Measurements from ENCODE around the gene AKAP13.

Gene AKAP13

DNA sequence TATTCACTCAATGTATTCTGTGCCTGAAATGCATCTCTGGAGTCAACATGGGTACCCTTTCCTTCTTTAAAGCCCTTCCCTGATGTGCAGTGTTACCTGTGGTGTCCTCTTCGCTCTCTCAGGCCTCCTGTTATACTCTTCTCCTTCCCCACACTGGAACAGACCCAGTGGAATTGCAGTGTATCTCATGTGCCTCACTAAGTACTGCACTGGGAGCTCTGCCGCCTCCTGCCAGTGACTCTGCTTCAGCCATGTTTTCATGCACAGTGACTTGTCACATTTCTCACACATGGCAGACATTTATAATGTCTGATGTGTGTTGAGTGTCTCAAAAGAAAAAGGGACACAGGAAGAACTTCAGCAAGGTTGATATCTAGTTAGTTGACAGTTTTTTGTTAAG, 223.3 kb downstream of the AKAP13 start:
- TF ChIP-seq, protein P1, sequence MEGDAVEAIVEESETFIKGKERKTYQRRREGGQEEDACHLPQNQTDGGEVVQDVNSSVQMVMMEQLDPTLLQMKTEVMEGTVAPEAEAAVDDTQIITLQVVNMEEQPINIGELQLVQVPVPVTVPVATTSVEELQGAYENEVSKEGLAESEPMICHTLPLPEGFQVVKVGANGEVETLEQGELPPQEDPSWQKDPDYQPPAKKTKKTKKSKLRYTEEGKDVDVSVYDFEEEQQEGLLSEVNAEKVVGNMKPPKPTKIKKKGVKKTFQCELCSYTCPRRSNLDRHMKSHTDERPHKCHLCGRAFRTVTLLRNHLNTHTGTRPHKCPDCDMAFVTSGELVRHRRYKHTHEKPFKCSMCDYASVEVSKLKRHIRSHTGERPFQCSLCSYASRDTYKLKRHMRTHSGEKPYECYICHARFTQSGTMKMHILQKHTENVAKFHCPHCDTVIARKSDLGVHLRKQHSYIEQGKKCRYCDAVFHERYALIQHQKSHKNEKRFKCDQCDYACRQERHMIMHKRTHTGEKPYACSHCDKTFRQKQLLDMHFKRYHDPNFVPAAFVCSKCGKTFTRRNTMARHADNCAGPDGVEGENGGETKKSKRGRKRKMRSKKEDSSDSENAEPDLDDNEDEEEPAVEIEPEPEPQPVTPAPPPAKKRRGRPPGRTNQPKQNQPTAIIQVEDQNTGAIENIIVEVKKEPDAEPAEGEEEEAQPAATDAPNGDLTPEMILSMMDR (IDR thresholded peaks at IDR 0.05): no peak

DNA sequence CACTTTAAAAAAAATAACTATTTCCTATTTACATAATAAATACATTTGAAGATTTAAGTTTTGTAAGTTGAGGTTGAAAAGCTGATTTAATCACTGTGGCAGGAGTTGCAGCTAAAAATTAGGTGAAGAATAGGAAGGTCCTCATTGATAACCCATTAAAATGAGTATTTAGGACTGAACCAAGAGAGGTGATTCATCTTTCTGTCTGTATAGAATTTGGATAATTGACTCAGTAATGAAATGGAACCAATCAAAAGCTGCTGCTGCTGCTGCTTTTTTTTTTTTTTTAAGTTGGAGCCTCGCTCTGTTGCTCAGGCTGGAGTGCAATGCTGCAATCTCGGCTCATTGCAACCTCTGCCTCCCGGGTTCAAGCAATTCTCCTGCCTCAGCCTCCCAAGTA, 223.8 kb downstream of the AKAP13 start:
- TF ChIP-seq, protein P1 (IDR thresholded peaks at IDR 0.05): no peak

DNA sequence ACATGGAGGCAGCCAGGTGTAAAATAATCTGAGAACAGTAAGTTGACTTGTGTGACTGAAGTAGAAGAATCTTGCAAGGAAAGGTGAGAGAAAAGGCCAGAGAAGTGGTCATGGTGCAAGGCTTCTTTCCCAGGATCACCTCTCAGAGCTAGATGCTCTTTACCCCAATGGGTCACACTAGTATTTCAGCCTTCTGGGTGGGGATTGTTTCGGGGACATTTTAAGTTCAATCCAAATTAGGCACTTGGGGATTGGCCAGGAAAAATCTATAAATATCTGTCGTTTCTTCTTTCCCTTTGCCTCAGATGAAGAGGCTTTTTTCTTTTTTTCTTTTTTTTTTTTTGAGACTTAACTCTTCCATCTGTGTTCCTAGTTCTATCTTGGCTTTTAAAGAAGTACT, 226.3 kb downstream of the AKAP13 start:
- TF ChIP-seq, protein P1 (IDR thresholded peaks at IDR 0.05): no peak

DNA sequence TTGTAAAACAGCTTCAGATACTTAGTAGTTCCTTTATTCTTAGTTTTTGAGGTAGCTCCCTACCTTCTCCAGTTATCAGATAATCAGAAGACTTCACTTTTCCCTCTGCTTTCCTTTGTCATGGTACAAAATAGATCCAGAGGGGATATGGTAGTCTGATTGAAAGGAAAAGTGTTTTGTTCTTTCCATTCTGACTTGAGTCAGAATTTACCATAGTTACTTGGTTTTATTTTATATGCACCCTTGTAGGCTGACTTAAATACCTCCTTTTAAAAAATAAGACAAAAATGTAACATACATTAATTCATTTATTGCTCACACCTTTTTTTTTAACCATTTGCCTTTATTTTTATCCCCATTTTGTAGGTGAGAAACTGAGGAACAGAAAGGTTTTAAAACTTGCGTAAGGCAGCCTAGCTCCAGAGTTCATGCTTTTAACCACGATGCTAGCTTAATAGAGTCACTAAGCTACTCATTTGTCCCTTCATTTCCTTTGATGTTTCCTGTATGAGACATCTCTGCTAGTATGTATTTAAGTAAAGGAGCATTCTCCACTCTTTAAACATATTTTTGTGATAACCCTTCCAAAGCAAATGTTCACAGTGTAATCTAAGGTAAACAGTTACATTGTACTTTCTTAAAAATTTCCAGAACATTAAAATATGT, 226.9 kb downstream of the AKAP13 start:
- TF ChIP-seq, protein P1 (IDR thresholded peaks at IDR 0.05): no peak

DNA sequence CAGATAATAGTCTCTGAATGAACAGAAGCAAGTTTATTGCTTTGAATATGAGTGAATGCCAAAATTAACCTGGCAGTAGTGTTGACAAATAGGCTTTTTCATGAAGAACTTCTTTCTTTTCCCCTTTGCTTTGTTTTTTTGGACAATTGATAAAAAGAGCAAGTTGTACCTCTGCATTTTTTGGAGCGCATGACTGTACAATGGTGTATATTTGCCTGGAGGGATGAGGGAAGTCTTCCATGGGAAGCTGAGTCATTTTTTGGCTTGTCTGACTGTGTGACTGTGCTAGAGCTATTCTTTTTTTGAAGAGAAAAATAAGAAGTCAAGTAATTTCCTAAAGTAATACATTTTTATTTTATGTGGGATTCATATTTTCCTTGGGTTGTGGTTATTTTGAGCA, 227.4 kb downstream of the AKAP13 start:
- TF ChIP-seq, protein P1 (IDR thresholded peaks at IDR 0.05): no peak

DNA sequence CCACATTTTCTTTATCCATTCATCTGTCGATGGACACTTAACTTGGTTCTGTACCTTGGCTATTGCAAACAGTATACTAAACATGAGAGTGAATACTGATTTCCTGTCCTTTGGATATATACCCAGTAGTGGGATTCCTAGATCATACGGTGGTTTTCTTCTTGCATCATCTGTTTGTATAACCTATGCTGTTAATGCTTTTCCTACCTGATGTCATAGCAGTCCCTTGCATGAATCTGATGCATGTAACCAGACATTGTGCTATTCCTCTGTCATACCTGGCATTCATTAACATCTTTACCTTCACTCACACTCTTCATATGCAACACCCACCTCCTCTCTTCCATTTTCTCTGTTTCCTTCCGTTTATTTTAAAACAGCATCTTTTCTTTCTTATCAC, 229.1 kb downstream of the AKAP13 start:
- TF ChIP-seq, protein P1 (IDR thresholded peaks at IDR 0.05): no peak

DNA sequence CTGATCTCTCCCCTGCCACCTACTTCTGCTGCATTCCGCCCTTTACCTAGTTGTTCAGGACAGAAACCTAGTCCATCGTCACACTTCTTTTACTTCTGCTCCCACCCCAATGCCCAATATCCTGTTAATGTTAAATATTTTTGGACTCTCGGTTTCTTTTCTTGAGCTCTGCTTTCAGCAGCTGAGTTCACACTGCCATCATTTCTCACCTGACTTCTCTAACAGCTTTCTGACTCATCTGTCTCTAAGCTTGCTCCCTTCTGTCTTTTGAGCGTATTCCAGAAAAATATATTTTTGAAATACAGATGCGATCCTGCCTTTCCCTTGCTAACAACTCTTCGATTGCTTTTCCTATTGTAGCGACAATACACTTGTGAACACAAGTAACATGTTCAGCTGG, 231.0 kb downstream of the AKAP13 start:
- TF ChIP-seq, protein P1 (IDR thresholded peaks at IDR 0.05): no peak

DNA sequence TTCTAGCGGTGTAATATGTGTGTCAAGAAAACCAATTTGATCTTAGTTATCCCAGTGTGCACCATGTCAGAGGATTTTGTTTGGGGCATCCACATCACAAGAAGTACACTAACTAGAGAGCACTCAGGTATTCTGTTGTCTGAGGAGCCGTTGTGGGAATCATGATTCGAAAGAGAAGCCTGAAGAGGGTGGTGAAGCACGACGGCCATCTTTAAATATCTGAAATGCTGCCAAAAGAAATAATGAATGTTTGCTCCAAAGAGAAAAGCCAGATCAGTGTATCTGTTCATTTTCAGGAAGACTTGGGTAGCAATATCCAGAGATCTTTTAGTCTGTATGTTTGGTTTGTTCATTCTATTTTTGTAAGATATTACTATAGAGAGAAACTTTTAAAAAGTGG, 233.7 kb downstream of the AKAP13 start:
- TF ChIP-seq, protein P1 (IDR thresholded peaks at IDR 0.05): no peak
